A549 (cell line): ENCODE measurements around the gene HS3ST3A1. TPM values are rescaled to one million over a fixed set of nuclear protein-coding genes. Genes with fewer than 3 reads are reported as not detected.

Source experiments
- ATAC-seq, 2 experiments: fragments of 200-7000 bp in 1 of 2; fragments of >200 bp in 1 of 2; cut with Nextera tagmentation in 1 of 2; cut with Tn5 transposase in 1 of 2; 3 replicates each; pipeline versions ENCODE4 v1.8.0 to v1.9.1; 2018 to 2020; ENCODE audit warnings: mild to moderate bottlenecking in 1 of 2, moderate library complexity in 1 of 2
- CTCF ChIA-PET: fragments of 300-600 bp; sonication (Branson Sonifier 250); formaldehyde crosslinking; extraction: SDS; loops from one replicate; lab custom pipeline; 2021; ENCODE audit warnings: antibody characterized with exemption, inconsistent platforms; lab: Yijun Ruan, JAX
- POLR2A ChIA-PET: fragments of 350-600 bp; formaldehyde crosslinking; extraction: SDS; loops from one replicate; lab custom pipeline; 2021; ENCODE audit warnings: antibody characterized with exemption, inconsistent platforms; lab: Yijun Ruan, JAX
- DNase-seq, 2 experiments: peaks; one replicate each; pipeline versions ENCODE4 v3.0.0 to v3.0.0-alpha.2; 2011 to 2016; ENCODE audit warnings: low read depth in 1 of 2, low spot score in 1 of 2
- FAIRE-seq: peaks from 2 replicates; lab custom pipeline; 2011; peaks lifted over from hg19 to GRCh38; lab: Jason Lieb, UNC
- H3K27ac ChIP-seq, 2 experiments: fragments of >200 bp; sonication (Bioruptor Twin); formaldehyde crosslinking; 3 replicates each; pipeline ENCODE4 v1.5.1; 2016 to 2017
- H3K4me1 ChIP-seq: fragments of >200 bp; sonication (Bioruptor Twin); formaldehyde crosslinking; 3 replicates; pipeline ENCODE4 v1.6.1; 2016
- H3K4me2 ChIP-seq: fragments of >200 bp; sonication (Bioruptor Twin); formaldehyde crosslinking; 3 replicates; pipeline ENCODE4 v1.6.1; 2016
- H3K4me3 ChIP-seq: fragments of >200 bp; sonication (Bioruptor Twin); formaldehyde crosslinking; 3 replicates; pipeline ENCODE4 v1.5.1; 2016
- H3K9me3 ChIP-seq: fragments of >200 bp; sonication (Bioruptor Twin); formaldehyde crosslinking; 3 replicates; pipeline ENCODE4 v1.6.1; 2016
- ATOH8 ChIP-seq: fragments of 250-450 bp; sonication (Bioruptor Pico); IDR thresholded peaks from 2 replicates; pipeline ENCODE4 v1.5.0; 2020; ENCODE audit warnings: low read depth, mild to moderate bottlenecking, moderate library complexity
- CBX2 ChIP-seq: fragments of 200-600 bp; sonication (generic); IDR thresholded peaks from 2 replicates; pipeline ENCODE4 v1.6.1; 2016; ENCODE audit warnings: low read depth, mild to moderate bottlenecking, borderline replicate concordance
- CEBPB ChIP-seq, 2 experiments: fragments of >200 bp in 1 of 2; sonication (Bioruptor Twin) in 1 of 2; formaldehyde crosslinking in 1 of 2; IDR thresholded peaks; 2 replicates each; pipeline ENCODE4 v1.6.1; 2012 to 2016
- CHD4 ChIP-seq: fragments of 200-600 bp; sonication (generic); IDR thresholded peaks from 2 replicates; pipeline ENCODE4 v1.6.1; 2016; ENCODE audit warnings: antibody characterized with exemption, mild to moderate bottlenecking, borderline replicate concordance
- E2F6 ChIP-seq: IDR thresholded peaks from 2 replicates; pipeline ENCODE4 v1.6.1; 2012; ENCODE audit warnings: low read depth, borderline replicate concordance
- EHF ChIP-seq: fragments of 250-450 bp; sonication (Bioruptor Pico); IDR thresholded peaks from 2 replicates; pipeline ENCODE4 v1.5.0; 2020; ENCODE audit warnings: mild to moderate bottlenecking
- ESRRA ChIP-seq: fragments of 150-350 bp; IDR thresholded peaks from 2 replicates; pipeline ENCODE4 v1.6.1; 2014; ENCODE audit warnings: mild to moderate bottlenecking, low read length, borderline replicate concordance
- FOSB ChIP-seq: fragments of 250-450 bp; sonication (Bioruptor Pico); IDR thresholded peaks from 2 replicates; pipeline ENCODE4 v1.5.0; 2020; ENCODE audit warnings: mild to moderate bottlenecking, moderate library complexity
- FOSL2 ChIP-seq, 2 experiments: fragments of 450-650 bp in 1 of 2; fragments of >200 bp in 1 of 2; sonication (Bioruptor Twin) in 1 of 2; formaldehyde crosslinking; IDR thresholded peaks; 2 replicates each; pipeline versions ENCODE4 v1.5.0 to v1.6.1; 2016 to 2020; ENCODE audit warnings: mild to moderate bottlenecking in 1 of 2, moderate library complexity in 1 of 2
- HDAC2 ChIP-seq: fragments of 200-600 bp; sonication (generic); IDR thresholded peaks from 2 replicates; pipeline ENCODE4 v1.6.1; 2016
- HES2 ChIP-seq: fragments of >200 bp; sonication (Bioruptor Twin); formaldehyde crosslinking; IDR thresholded peaks from 2 replicates; pipeline ENCODE4 v1.6.1; 2016
- HEYL ChIP-seq: fragments of 250-450 bp; sonication (Bioruptor Pico); IDR thresholded peaks from 2 replicates; pipeline ENCODE4 v1.8.0; 2021; ENCODE audit warnings: mild to moderate bottlenecking, moderate library complexity
- HOXB13 ChIP-seq: fragments of 250-450 bp; sonication (Bioruptor Pico); IDR thresholded peaks from 2 replicates; pipeline ENCODE4 v1.5.0; 2020; ENCODE audit warnings: low read depth, mild to moderate bottlenecking, moderate library complexity
- HOXB5 ChIP-seq: fragments of 250-450 bp; sonication (Bioruptor Pico); IDR thresholded peaks from 2 replicates; pipeline ENCODE4 v1.5.0; 2020; ENCODE audit warnings: mild to moderate bottlenecking, moderate library complexity
- JUN ChIP-seq, 2 experiments: fragments of >200 bp; sonication (Bioruptor Twin); formaldehyde crosslinking; IDR thresholded peaks; 2 replicates in 1 of 2; 3 replicates in 1 of 2; pipeline ENCODE4 v1.6.1; 2016 to 2017
- JUNB ChIP-seq: fragments of >200 bp; sonication (Bioruptor Twin); formaldehyde crosslinking; IDR thresholded peaks from 2 replicates; pipeline ENCODE4 v1.6.1; 2016
- KDM5A ChIP-seq: fragments of 200-600 bp; sonication (generic); IDR thresholded peaks from 2 replicates; pipeline ENCODE4 v1.6.1; 2016; ENCODE audit warnings: antibody characterized with exemption, mild to moderate bottlenecking
- MAFK ChIP-seq: fragments of 450-650 bp; IDR thresholded peaks from 2 replicates; pipeline ENCODE4 v1.6.1; 2014; ENCODE audit not compliant: partially characterized antibody
- NPAS2 ChIP-seq: fragments of 250-450 bp; sonication (Bioruptor Pico); IDR thresholded peaks from 2 replicates; pipeline ENCODE4 v1.8.0; 2022; ENCODE audit warnings: mild to moderate bottlenecking, moderate library complexity, borderline replicate concordance
- POLR2AphosphoS2 ChIP-seq: conservative IDR thresholded peaks from 2 replicates; pipeline ENCODE4 v1.6.1; 2012; ENCODE audit warnings: low read length, improper control_type of control experiment, inconsistent platforms
- SREBF2 ChIP-seq: fragments of 450-650 bp; IDR thresholded peaks from 2 replicates; pipeline ENCODE4 v1.6.1; 2014; ENCODE audit warnings: mild to moderate bottlenecking, moderate library complexity
- WGBS: methylation state at CpG from one replicate; pipeline ENCODE4 v1.1.6; 2017; ENCODE audit errors: missing lambda C conversion rate; 5-methylcytosine and 5-hydroxymethylcytosine counted together
- polyA plus RNA-seq, 4 experiments: library from polyadenylated mRNA; depleted of rRNA in 3 of 4; stranded (reverse); fragments of >200 nt; fragmentation: RNase III in 1 of 4; extraction: RNeasy Plus Mini Kit Qiagen cat#74134 plus additional on column Dnase treatment in 1 of 4; gene quantifications; 2 replicates in 3 of 4; 3 replicates in 1 of 4; pipeline ENCODE4 v1.2.3, GENCODE V29; 2011 to 2017
- TF ChIP-seq, protein P1 (sequence below): fragments of 450-650 bp; IDR thresholded peaks from 2 replicates; pipeline ENCODE4 v1.6.1; 2014; ENCODE audit warnings: antibody characterized with exemption
- TF ChIP-seq, protein P2 (sequence below): fragments of >200 bp; sonication (Bioruptor Twin); formaldehyde crosslinking; IDR thresholded peaks from 3 replicates; pipeline ENCODE4 v1.6.1; 2016
- TF ChIP-seq, protein P3 (sequence below): IDR thresholded peaks from 2 replicates; pipeline ENCODE4 v1.6.1; 2012

HS3ST3A1 gene
- polyA plus RNA-seq, 2 of the 4 experiments (the other 2 are of a cell fraction) = not detected

DNA sequence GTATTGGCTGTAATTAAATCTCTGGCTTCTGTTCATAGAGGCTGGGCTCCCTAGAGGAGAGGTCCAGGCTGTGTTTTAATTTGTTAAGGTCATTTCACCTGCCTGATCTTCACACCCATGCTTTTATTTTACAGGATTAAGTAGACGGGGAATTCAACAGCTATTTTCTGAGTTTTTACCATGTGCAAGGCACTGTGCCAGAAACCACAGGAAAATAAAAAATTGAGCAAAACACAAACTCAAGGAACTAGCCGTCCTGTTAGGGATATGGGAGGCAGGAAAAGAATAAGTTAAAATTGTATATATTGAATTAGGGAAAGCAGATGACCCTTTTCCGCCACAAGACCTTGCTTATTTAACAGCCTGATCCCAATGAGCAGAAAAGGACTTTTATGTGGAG, 29.1 kb downstream of the HS3ST3A1 start:
- WGBS = 44% methylated on average over 3 of the region's 3 CpGs
- no peak overlapping the region for H3K4me3 ChIP-seq
- TF ChIP-seq NPAS2 (CRISPR knock-in tag) (no peak), FOSB (no peak), JUN (IDR thresholded peaks at IDR 0.05) (no peak), ATOH8 (CRISPR knock-in tag) (no peak), KDM5A (no peak), HES2 (no peak), HOXB5 (no peak), E2F6 (no peak), EHF (CRISPR knock-in tag) (no peak), CBX2 (no peak), HOXB13 (CRISPR knock-in tag) (no peak)
- TF ChIP-seq, protein P1, sequence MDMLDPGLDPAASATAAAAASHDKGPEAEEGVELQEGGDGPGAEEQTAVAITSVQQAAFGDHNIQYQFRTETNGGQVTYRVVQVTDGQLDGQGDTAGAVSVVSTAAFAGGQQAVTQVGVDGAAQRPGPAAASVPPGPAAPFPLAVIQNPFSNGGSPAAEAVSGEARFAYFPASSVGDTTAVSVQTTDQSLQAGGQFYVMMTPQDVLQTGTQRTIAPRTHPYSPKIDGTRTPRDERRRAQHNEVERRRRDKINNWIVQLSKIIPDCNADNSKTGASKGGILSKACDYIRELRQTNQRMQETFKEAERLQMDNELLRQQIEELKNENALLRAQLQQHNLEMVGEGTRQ = no peak
- TF ChIP-seq, protein P2, sequence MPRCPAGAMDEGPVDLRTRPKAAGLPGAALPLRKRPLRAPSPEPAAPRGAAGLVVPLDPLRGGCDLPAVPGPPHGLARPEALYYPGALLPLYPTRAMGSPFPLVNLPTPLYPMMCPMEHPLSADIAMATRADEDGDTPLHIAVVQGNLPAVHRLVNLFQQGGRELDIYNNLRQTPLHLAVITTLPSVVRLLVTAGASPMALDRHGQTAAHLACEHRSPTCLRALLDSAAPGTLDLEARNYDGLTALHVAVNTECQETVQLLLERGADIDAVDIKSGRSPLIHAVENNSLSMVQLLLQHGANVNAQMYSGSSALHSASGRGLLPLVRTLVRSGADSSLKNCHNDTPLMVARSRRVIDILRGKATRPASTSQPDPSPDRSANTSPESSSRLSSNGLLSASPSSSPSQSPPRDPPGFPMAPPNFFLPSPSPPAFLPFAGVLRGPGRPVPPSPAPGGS = no peak
- H3K4me2 ChIP-seq = no peak overlapping the region
- peaks cover 6% of the 10 kb centered on the region; the same call in 1 of the 3 replicates for H3K9me3 ChIP-seq
- no peak overlapping the region for H3K27ac ChIP-seq
- no peaks in the 10 kb centered on the region for H3K4me1 ChIP-seq
- DNase-seq = no peak
- no peak for FAIRE-seq
- CTCF ChIA-PET = interaction anchor here (0.6 kb wide), 1 partner anchor 1762 kb away, joined by 3 read pairs; no protein-coding TSS in a partner anchor
- no peak for ATAC-seq
- POLR2A ChIA-PET = no interaction called here

DNA sequence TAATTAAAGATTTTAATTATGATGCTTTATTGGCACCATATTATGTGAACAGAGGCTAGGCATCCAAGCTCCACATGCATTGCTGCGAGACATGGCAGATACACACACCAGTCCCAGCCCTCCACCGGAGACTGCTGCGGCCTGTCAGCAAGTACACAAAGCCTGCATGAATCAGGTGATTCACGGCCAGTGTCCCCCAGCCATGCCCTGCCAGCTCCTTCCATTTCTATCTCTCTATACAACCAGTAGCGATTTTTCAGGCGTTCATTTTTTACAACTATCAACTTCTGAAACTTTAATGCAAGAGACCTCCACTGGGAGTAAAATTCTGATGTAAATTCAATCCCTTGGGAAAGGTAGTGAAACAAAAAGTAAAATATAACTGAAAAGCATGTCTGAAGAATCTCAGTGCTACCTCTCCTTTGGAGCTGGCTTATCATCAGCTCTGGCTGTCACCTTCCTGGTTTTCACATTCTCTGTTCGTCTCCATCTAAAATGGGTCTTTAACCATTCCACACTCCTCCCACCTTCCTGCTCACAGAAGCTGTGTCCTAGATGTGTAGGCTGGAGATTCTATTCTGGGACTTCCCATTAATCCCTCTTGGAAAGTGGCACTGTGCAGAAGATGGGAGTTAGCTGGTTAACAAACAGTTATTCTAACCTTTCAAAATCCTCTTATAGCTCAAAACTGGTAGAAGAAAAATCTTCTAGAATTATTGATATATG, 32.2 kb downstream of the HS3ST3A1 start:
- Histone ChIP-seq H3K27ac (no peak overlapping the region), H3K9me3 (no peaks in the 10 kb centered on the region), H3K4me3 (no peak overlapping the region), H3K4me2 (no peak overlapping the region), H3K4me1 (no peaks in the 10 kb centered on the region)
- FAIRE-seq (no peak), ATAC-seq (no peak), DNase-seq (no peak)
- TF ChIP-seq ESRRA (no peak), HOXB5 (no peak), SREBF2 (no peak), MAFK (no peak), CEBPB (IDR thresholded peaks at IDR 0.05) (no peak), FOSL2 (IDR thresholded peaks at IDR 0.05) (no peak), FOSL2 (CRISPR knock-in tag; IDR thresholded peaks at IDR 0.05) (no peak), KDM5A (no peak), HDAC2 (no peak), CHD4 (no peak), HEYL (no peak), POLR2AphosphoS2 (no peak), JUNB (no peak)
- TF ChIP-seq, protein P3, sequence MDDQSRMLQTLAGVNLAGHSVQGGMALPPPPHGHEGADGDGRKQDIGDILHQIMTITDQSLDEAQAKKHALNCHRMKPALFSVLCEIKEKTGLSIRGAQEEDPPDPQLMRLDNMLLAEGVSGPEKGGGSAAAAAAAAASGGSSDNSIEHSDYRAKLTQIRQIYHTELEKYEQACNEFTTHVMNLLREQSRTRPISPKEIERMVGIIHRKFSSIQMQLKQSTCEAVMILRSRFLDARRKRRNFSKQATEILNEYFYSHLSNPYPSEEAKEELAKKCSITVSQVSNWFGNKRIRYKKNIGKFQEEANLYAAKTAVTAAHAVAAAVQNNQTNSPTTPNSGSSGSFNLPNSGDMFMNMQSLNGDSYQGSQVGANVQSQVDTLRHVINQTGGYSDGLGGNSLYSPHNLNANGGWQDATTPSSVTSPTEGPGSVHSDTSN = no peak
- TF ChIP-seq, protein P2 = no peak
- CTCF ChIA-PET = interaction anchor here (0.7 to 2.0 kb wide), 5 partner anchors 9 to 232 kb away, joined by 3 to 6 read pairs (median 4); no protein-coding TSS in a partner anchor
- WGBS = 49% methylated on average over 7 of the region's 7 CpGs
- POLR2A ChIA-PET = interaction anchor here (0.7 kb wide), 1 partner anchor 12 kb away, joined by 3 read pairs; no protein-coding TSS in a partner anchor
